ENCODE results near the gene PRLR.

The PRLR gene

DNA sequence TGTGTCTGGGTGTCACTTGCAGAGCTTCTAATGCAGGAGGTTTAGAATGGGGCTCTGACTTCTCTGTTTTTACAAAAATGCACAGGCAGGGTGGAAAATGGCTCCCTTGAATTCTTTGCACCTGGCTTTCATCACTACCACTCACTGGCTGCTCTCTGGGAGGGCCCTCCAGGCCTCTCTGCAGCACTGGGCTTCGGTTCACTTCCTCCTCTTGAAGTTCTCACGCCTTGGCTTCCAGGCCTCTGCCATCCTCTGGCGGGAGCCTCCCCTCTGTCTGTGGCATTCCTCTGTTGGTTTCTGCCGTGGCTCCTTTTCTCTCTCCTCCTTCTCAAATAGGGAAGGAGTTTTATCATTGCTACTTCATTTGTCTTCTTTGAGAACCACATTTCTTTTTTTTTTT, 2.8 kb upstream of the PRLR start:
- no peak for DNase-seq

DNA sequence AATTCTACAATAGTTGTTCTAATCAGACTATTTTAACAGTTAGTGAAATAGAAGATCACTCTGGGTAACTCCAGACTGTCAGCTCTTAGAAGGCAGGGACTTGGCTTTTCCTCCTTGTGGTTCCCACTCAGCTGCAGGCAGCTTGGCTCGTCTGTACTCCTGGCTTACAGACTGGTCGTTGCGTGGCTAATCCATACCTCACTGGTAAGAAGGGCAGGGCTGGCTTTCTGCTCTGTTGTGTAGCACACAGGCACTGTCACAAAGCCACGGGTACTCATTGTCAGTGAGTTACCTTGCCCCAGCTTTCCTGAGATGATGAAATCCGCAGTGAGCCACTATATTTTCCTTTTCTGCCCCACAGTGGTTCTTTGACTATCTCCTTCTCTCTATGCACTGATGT, 1.8 kb upstream of the PRLR start:
- DNase-seq: no peak

GRCh38 chr5:35229076-35230037, 930 bp downstream of the PRLR start:
- no peak for DNase-seq

DNA sequence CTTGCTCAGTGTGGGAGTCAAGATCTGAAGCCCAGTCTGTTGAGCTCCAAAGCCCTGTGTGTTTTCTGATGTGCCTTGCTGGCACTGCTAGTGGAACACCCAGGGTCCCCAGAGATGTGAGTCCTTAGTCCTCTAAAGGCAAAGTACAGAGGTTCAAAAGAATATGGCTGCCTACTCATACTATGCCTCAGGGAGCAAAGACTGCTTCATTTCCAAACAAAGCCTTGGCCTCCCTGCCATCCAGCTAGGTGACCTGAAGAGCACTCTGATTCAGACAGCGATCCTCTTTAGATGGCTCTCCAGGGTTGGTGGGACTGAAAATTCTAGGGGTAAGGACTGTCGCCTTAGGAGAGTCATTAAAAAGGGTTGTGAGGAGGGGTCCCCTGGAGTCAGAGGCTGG, 2.0 kb downstream of the PRLR start:
- no peak for DNase-seq

GRCh38 chr5:35227720-35228119, 2.6 kb downstream of the PRLR start:
- no peak for DNase-seq

DNA sequence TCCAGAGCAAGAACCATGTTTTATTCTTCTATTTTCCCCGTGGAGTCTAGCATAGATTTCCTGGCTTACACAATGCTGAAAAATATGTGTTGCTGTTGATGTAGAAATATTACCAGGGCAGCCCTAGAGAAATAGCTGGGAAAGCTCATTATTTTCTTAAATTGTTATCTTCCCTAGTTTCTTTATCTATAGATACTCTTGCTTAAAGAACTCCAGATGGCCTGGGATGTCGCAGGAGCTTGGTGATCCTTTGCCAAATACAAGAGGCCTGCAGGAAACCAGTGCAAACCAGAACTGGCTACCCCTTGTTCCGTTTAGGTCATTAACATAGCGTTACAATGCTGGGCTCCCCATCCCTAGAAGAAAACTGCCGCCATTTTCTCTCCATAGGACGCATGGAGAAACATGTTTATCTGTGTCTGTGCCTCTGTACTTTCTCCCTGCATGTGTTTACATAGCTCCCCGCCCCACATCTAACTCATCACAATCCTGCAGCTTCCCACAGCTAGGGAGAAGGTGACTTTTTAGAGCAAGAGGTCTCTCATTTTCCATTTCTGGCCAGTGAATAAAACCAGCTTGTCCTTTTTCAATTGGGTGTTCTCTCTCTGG, 6.4 kb downstream of the PRLR start:
- DNase-seq: no peak

- no peak for DNase-seq
These were observed 9.3 kb downstream of the PRLR start for GRCh38 chr5:35220967-35221366.

DNA sequence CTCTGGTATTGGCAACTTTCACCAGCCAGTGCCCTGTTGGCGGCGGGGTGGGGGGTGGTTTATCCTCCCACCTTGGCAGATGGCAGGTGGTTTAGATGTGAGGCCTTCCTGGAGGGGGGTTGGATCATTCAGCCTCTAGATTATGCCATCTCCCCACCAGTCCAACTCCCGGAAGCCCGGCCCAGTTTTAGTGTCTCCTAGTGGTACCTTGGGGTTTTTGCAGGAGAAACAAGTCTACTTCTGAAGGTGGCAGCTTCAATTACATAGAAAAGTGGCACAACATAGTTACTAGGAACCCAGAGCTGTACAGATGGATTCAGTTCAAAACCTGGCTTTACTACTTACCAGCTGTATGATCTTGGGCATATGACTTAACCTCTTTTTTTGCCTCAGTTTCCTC, 11.3 kb downstream of the PRLR start:
- DNase-seq: no peak

GRCh38 chr5:35214051-35214450, 16.2 kb downstream of the PRLR start:
- DNase-seq: no peak

GRCh38 chr5:35213608-35214007, 16.7 kb downstream of the PRLR start:
- no peak for DNase-seq

DNA sequence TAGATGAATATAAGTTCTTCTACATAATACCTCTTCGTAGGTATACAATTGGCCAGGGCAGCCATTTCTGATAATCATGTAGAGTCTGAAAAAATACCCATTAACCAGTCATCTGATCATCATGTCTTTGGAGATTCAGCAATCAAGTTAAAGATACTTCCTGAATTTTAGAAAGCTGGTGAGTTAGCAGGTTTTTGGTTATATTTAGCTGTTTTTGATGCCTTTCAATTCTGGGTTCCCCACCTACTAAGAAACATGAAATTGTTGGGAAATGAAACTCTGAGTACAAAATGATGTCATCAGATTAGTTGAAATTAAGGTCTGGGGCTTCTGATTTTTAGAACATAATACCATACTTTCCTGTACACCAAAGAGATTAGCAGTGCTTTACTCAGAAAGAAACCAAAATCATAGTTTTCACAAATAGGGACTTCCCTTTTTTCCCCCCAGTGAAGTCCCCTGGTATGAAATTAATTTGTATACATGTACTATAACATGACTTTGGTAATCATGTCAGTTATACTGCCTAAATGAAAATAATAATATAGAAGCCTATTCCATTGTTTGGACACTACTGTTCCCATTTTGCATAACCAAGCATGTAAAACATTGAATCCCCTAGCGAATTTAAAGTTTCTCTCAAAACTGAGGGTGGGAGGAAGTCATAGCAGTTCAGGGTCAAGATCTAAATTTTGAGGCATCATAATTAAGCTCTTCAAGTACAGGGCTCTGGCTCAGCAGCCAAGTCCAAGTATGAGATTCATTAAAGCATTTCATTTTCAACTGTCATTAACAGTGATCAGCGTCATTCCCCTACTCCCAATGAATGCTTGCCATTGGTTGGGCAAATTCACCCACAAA, 17.9 kb downstream of the PRLR start:
- no peak for DNase-seq

DNA sequence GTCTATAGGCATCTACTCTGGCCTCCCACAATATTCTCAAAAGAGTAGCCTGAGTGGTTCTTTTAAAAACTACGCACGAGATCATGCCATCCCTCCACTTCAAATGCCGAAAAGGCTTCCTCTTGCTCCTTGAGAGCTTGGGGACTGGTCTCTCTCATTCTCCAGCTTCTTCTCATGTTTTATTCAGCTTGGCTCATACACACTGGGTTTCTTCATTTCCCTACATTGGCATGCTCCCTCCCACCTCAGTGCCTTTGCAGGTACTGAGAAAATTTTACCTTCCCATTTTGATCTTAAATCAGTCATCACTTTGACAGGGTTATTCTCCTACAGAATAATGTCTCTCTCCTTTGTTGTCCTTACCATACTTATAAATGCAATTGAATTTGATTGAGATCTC, 20.4 kb downstream of the PRLR start:
- DNase-seq: no peak

DNA sequence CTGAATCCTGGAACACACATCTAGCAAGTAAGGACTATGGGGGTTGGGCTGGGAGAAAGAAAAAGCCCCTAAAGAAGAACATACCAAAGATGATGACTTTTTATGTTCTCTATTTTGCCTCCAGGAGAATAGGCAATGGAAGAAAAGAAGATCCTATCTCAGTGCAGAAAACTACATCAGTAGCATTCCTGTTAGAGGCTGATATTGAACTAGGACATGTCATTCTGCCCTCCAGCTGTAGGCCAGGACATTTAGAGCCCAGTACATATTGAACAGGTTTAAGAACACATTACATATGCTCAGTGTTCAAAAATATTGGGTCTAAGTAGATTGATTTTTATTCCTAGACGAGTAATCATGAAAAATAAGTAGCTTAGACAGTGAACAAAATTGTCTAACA, 24.7 kb downstream of the PRLR start:
- DNase-seq: no peak

DNA sequence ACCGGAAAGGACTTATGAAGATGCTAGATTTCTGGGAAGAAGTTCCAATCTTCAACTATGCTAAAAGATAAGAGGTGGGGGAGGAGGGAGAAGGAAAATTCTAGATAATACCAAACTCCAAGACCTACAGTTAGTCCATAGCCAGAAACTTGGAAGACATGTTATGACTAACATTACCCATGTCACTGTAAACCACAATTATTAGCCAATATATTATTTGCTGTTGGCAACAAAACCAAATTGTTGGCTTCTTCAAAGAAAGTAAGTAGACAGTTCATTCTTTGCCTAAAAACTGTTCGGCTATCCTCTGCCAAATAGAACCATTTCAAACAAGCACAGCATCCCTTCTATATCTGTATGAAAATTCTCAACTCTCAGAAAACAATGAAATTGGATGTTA, 25.1 kb downstream of the PRLR start:
- no peak for DNase-seq

GRCh38 chr5:35203403-35203802, 26.9 kb downstream of the PRLR start:
- no peak for DNase-seq

GRCh38 chr5:35202319-35203111, 27.8 kb downstream of the PRLR start:
- peak; percentile 9 to 38 for DNase-seq

- DNase-seq: no peak
These were observed 29.0 kb downstream of the PRLR start for GRCh38 chr5:35201291-35201690.

DNA sequence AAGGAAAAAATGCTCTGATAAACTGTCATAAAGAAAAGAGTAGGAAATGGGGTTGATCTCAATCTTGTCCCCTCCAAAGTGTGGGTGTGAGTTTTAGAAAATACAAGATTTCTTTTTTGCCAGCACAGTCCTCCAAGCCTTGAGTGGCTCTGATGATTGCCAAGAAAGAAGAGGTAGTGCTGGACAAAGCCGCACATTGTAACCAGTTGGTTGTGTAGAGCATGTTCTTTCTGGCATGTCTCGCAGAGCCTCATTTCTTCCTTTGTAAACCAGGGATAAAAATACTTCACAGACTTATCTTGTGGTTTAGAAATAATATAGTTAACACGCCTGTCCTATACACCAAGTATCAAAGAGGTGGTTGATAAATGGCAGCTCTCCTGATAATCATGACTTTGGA, 30.4 kb downstream of the PRLR start:
- no peak for DNase-seq

- no peak for DNase-seq
These were observed 31.6 kb downstream of the PRLR start for GRCh38 chr5:35198686-35199085.

GRCh38 chr5:35198075-35198474, 32.2 kb downstream of the PRLR start:
- no peak for DNase-seq

DNA sequence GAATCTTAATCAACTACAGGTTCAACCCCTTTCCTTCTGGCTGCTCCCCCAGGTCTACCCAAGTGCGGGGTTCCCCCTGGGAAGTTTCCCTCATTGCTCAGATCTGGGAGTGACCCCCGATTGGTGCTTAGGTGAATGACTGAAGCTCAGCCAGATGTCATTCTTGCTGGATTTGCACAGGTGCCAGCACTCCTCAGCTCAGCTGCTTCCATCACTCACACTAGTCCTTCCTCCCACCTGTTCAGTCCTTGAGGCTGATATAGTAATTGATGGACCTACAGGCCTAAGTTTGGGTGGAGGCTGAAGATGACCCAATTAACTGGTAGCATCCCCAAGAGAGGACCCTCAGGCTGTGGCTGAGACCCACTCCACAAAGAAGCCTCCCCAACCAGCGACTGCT, 32.9 kb downstream of the PRLR start:
- DNase-seq: no peak

DNA sequence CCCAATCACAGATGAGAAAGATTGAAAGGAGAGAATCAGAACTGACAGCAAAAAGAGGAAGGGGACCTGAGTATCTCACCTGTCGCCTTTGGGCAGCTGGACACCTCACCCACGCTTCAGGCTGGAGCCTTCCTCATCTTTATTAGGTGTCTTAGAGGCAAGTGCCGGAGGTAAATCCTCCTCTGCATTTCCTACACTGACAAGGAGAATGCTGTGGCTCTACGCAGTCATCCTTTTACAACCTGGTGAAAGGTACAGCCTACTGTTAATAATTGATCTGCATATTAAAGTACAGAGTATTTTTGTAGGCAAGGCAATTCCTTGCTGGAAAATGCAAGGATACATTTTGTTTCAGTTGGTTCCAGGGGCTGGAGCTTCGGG, 34.8 kb downstream of the PRLR start:
- no peak for DNase-seq

Data from CD4-positive, alpha-beta T cell treated with Interleukin-4 for 1 hour (primary cell).